ENCODE measurements around the gene TSPAN3. TPM values are rescaled to one million over a fixed set of nuclear protein-coding genes. Genes with fewer than 3 reads are reported as not detected.

The TSPAN3 gene
- total RNA-seq, 1 donor from 2014 or later, result 202 TPM

DNA sequence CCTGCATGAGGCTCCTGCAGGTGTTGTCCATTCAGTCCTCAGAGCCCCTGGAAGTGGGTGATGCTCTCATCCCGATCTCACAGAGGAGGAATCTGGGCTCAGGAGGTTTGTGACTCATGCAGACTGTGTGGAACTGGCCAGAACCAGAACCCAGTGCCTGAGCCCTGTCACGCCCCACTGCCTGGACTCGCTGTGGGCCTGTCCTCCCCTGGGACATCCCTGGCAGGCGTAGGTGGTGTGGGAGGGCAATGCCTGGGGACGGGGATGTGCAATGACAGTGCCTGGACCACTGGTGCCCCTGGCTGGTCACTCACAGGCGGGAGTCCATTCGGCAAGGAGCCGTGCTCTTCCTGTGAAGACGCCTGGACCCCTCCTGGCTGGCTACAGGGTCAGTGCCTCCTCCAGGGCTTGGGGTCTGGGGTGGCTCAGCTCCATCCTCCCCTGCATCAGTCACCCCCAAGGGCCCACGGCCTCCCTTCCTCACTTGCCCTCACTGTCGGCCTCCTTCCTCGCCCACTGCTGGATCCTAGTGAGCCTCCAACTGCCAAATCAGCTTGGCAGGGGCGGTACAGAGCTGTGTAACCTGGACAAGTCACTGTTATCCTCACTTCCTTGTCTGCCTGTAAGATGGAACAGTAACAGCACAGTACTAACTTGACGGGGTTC is 61.1 kb downstream of the TSPAN3 start:
- DNase-seq, result no peak

- DNase-seq, result no peak
These were observed 61.7 kb downstream of the TSPAN3 start for GRCh38 chr15:77009176-77009575.

DNA sequence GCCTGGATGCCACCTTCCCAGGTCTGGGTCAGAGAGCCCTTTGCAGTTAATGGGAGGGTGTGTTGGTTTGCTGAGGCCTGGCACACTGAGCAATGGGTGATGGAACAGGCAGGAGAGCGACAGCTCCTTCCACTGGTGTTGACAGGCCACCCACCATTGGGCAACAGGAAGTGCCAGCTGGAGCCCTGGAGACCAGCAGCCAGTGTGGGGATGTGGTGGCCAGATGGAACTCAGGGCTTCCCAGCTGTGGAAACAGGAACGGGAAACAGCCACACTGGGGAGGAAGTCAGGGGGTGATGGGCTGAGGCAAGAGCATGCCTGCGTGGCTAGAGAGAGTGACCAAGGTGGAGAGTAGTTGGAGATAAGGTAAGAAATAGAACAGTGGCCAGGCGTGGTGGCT is 66.7 kb downstream of the TSPAN3 start:
- no peak for DNase-seq

DNA sequence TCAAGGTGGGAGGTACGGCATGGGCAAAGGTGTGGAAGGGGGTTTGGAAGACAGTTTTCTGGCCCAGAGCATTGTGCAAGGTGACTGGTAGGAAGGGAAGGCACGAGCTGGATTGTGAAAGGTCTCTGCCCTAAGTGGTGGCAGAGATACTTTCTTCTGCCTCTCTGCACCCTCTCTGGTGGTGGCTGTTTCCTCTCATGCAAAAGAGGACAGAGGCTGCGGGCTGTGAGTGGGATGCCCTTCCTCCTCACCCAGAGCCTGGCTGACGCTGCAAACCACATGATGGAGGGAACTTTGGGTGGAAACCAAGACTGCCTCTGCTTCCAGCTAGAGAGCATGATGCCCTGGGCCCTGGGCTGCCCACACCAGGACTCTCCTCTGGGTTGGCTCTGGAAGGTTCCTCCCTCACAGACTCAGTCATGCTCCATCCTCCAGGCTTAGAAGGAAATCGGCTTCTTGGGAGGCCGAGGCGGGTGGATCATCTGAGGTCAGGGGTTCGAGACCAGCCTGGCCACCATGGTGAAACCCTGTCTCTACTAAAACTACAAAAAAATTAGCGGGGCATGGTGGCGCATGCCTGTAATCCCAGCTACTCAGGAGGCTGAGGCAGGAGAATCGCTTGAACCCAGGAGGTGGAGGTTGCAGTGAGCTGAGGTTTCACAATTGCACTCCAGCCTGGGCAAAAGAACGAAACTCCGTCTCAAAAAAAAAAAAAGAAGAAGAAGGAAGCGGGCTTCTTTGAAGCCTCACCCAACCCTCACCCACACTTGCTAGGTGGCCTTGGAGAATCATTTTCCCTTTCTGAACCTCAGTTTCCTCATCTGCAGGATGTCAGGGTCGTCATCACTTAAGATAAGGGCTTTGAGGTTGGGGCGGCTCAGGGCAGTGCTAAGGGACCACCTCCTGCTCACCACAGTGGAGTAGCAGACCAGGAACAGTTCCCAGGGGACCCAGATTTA is 67.7 kb downstream of the TSPAN3 start:
- DNase-seq, result no peak

DNA sequence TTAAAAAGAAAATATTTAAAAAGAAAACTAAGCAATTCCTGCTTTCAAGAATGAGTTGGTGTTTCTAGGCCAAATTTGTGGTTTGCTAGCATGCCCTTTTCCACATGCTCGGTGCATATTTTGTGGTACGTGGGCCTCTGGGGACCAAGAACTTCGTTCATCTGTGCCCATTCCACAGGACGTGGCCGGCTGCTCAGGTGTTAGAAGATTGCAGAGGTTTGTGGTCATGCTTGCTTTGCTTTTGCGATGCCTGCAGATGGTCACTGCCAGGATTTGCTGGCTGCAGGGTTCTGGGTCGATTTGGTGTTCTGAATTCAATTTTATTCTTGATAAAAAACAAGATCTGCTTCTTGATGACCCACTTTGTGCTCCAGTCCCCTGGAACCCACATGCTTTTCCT is 68.5 kb downstream of the TSPAN3 start:
- DNase-seq, result no peak

DNA sequence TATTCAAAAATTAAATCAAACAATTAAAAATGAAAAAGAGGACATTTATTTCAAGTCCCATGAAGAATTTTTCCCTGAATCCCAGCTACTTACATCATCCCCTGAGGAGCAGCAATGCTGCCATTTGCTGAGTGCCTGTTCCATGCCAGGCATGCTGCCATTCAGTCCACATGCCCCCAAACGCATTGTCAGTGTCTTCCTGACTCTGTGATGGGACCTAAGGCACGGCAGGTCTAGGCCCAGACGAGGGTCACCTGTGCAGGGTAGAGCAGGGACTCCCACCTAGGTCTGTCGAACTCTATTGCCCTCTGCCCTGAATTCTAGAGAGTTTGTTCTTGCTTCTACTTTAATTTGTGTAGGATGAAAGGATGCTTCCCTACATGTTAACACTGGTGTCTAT is 68.9 kb downstream of the TSPAN3 start:
- DNase-seq, result no peak

DNA sequence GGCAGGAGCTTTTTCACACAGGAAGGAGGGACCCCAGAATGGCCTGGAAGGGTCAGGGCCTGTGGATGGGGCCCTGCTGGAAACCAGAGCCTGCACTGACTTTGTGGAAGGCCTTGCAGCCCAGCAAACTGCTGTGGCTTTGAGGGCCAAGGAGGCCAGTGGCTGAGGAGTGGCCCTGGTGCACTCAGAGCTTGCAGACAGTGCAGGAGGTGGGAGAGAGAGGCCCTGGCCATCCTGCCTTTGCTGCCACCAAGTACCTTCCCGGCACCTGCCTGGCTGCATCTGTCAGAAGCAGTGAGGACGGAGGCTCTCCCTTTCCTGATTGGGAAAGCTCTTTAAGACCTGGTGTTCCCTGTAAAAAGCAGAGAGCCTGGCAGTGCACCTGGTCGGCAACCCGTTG is 69.6 kb downstream of the TSPAN3 start:
- no peak for DNase-seq

- no peak for DNase-seq
These were observed 70.9 kb downstream of the TSPAN3 start for GRCh38 chr15:76999996-77000395.

DNA sequence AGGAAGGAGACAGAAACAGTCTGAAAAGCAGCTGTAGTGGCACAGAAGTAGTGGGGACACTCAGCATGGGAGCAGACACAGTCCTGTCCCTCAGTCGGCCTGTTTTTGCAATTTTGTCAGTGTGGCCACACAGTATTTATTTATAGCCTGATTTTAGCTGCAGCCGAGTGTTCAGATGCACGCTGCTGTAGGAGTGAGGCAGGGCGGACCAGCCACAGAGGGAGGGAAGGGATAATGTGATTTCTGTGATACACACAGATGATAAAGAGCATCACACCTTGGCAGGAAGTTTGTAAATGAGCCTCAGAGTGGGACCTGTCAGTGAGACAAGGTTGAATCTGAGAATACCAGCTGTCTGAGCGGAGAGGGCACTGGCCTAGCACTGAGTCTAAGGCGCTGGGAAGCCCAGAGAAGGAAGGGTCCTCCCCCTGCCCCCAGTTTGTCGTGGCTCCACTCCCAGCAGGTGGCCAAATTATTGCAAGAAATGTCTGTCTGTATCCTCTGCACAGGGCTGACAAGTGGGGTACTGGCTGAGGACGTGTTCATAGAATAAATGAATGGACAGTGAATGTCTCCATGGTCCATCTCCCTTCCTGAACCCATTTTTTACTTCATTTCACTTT is 72.1 kb downstream of the TSPAN3 start:
- no peak for DNase-seq

DNA sequence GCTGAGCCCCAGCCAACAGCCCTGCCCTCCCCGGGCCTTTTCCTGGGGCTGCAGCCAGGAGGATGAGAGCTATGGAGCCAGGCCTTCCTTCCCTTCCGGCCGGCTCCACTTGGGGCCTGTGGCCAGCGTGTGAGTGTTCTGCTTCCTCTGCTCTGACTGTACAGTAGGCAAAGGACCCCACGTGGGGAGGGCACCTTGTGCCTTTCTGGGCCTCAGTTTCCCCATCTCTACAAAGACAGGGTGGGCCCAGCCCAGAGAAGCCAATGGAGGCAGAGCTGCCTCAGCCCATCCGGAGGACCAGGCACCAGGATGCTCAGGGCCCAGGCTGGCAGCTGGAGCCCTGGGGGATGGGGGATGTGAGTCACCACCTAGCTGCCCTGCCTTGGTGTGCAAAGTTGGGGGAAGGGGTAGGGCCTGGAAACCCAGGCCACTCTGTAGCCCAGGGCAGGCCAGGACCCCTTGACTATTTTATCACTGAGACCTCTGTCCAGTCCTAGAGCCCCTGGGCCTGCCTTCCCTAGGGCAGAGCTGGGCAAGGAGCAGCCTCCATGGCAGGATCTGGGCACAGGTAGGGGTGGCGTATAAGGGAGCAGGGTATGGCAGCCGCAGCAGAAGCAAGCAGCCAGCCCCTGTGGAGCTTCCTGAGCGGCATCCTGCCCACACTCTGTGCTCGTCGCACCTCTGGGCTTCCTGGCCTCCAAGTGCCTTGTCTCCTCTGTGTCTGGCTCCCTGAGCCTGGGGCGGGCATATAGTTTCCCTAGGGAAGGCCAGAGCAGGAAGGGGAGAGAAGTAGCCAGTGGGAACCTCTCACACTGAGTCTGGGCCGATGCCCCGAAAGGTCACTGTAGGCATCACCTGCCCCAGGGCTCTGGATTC is 74.1 kb downstream of the TSPAN3 start:
- DNase-seq, result no peak

DNA sequence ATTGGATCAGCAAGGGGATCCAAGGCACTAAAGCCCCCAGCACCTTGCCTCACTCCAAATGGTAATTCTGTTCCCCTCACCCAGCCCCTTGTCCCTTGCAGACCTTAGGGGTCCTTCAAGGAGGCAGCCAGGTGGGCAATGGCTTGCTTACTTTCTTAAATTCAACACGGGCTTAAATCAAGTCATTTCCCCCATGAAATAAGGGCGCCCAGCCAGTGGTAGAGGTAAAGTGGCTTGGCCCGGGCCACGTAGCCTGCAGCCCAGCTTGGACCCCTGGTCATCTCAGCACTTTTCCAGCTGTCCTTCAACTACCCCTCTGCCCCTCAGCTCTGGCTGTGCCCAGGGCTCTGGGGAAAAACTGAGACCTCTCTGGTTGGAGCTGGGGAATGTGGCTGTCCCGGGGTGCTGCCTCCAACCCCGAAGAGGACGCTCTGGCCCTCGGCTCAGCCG is 74.8 kb downstream of the TSPAN3 start:
- no peak for DNase-seq

- DNase-seq, result peak; percentile 40
These were observed 75.7 kb downstream of the TSPAN3 start, which contains the start of gene PSTPIP1 for GRCh38 chr15:76994971-76995945. PSTPIP1 (plus strand) TSS chr15:76995126; CDS start chr15:76995574, 448 bp downstream.

- DNase-seq, result no peak
These were observed 76.4 kb downstream of the TSPAN3 start for GRCh38 chr15:76994496-76994895.

- no peak for DNase-seq
These were observed 76.9 kb downstream of the TSPAN3 start for GRCh38 chr15:76994001-76994400.

- no peak for DNase-seq
These were observed 77.7 kb downstream of the TSPAN3 start for GRCh38 chr15:76993114-76993725.

DNA sequence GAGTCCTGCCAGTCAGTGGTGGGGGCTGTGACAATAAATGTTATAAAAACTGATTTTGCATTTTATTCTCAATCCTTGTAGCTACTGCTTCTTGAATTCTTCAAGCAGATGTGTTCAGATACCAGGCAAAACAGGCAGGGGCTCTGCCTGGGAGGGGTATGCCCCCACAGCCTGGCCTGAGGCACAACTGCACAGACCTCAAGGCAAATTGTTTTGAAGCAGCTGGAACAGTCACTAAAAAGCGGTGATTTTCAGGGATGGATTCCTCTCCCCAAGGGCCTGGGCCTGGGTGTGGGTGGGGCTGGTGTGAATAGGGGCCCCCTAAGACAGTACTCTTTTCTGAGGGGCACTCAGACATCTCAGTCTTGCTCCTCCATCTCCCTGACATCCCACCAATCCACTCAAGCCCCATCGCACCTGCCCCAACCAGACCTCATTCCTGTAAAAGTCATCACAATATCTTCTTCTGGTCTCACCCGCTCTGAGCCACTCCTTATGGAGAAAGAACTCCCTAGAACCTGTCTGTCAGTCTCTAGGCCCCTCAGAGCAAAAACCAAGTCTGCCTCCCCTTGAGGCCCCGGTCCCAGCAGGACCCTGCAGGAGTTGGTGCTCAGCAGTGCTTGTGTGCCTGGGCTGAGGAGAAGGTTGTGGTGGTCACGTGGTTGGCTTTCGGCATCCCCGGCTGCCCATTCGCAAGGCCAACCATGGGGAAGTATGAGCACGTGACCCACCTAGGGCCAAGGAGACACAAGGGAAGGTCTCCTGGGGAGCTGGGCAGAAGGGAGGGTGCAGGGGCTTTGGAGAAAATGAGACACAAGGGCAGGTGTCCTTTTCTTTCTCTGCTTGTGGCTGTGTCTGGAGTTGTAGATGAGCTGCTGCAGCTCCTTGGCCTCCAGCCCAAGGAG is 78.9 kb downstream of the TSPAN3 start:
- no peak for DNase-seq
